H1 (cell line): Measurements from ENCODE around the gene MAML3. TPM values are rescaled to one million over a fixed set of nuclear protein-coding genes. Genes with fewer than 3 reads are reported as not detected.

Source experiments
- CTCF ChIA-PET: fragments of 300-600 bp; sonication (Branson Sonifier 250); formaldehyde crosslinking; loops from one replicate; lab custom pipeline; 2021; ENCODE audit not compliant: partially characterized antibody; lab: Charles Lee
- POLR2A ChIA-PET: fragments of 300-600 bp; sonication (Branson Sonifier 250); formaldehyde crosslinking; loops from one replicate; lab custom pipeline; 2021; ENCODE audit warnings: inconsistent platforms; ENCODE audit not compliant: partially characterized antibody; lab: Charles Lee
- DNase-seq, 2 experiments: peaks; one replicate each; pipeline versions ENCODE4 v3.0.0 to v3.0.0-alpha.2; 2010 to 2022; ENCODE audit warnings: low spot score in 2 of 2, low read depth in 1 of 2, mixed read lengths in 1 of 2
- FAIRE-seq: peaks from 2 replicates; lab custom pipeline; 2011; peaks lifted over from hg19 to GRCh38; lab: Jason Lieb, UNC
- H2AFZ ChIP-seq: 2 replicates; pipeline ENCODE4 v1.8.1; 2012; ENCODE audit warnings: low read length, inconsistent platforms
- H2AK5ac ChIP-seq: 2 replicates; pipeline ENCODE4 v1.6.1; 2013; ENCODE audit warnings: low read depth, low read length
- H2BK120ac ChIP-seq: replicated peaks from 2 replicates; pipeline ENCODE3; 2013; ENCODE audit warnings: low read depth, low read length, inconsistent platforms
- H2BK12ac ChIP-seq: 2 replicates; pipeline ENCODE4 v1.6.1; 2013; ENCODE audit warnings: low read depth, low read length
- H2BK15ac ChIP-seq: 2 replicates; pipeline ENCODE4 v1.6.1; 2013; ENCODE audit warnings: low read length
- H2BK20ac ChIP-seq: 2 replicates; pipeline ENCODE4 v1.6.1; 2013; ENCODE audit warnings: low read length
- H2BK5ac ChIP-seq: 2 replicates; pipeline ENCODE4 v1.6.1; 2013; ENCODE audit warnings: low read depth, low read length
- H3K14ac ChIP-seq: 2 replicates; pipeline ENCODE4 v1.6.1; 2013; ENCODE audit warnings: inconsistent platforms; ENCODE audit not compliant: insufficient read length
- H3K18ac ChIP-seq: 2 replicates; pipeline ENCODE4 v1.6.1; 2013; ENCODE audit warnings: low read length; ENCODE audit errors: extremely low read depth
- H3K23ac ChIP-seq: 2 replicates; pipeline ENCODE4 v1.6.1; 2013; ENCODE audit warnings: inconsistent platforms; ENCODE audit not compliant: insufficient read length
- H3K23me2 ChIP-seq: 2 replicates; pipeline ENCODE4 v1.6.1; 2013; ENCODE audit warnings: low read depth, low read length
- H3K27ac ChIP-seq: 2 replicates; pipeline ENCODE4 v1.6.1; 2011; ENCODE audit warnings: low read depth, low read length, inconsistent platforms
- H3K27me3 ChIP-seq, 4 experiments: replicated peaks in 1 of 4; 1 replicate in 1 of 4; 2 replicates in 3 of 4; pipeline versions ENCODE4 v1.6.1 to v1.8.1; 2011 to 2013; ENCODE audit warnings: low read length in 3 of 4, mild to moderate bottlenecking in 3 of 4, inconsistent platforms in 2 of 4, mixed read lengths in 2 of 4, moderate library complexity in 1 of 4; ENCODE audit not compliant: control insufficient read depth in 3 of 4, insufficient read depth in 3 of 4; ENCODE audit errors: extremely low read depth in 1 of 4
- H3K36me3 ChIP-seq, 4 experiments: 2 replicates each; pipeline versions ENCODE4 v1.6.1 to v1.8.1; 2011 to 2013; ENCODE audit warnings: mild to moderate bottlenecking in 4 of 4, low read length in 3 of 4, moderate library complexity in 2 of 4, control low read depth in 1 of 4, inconsistent platforms in 1 of 4; ENCODE audit not compliant: insufficient read depth in 4 of 4, control insufficient read depth in 2 of 4
- H3K4ac ChIP-seq: replicated peaks from 2 replicates; pipeline ENCODE3; 2013; ENCODE audit warnings: low read length, low read depth, mixed read lengths, inconsistent platforms; ENCODE audit not compliant: insufficient read length
- H3K4me1 ChIP-seq, 4 experiments: replicated peaks in 1 of 4; 1 replicate in 1 of 4; 2 replicates in 3 of 4; pipeline versions ENCODE4 v1.6.1 to v1.8.1; 2011 to 2013; ENCODE audit warnings: low read length in 3 of 4, inconsistent platforms in 2 of 4, mixed read lengths in 1 of 4; ENCODE audit not compliant: insufficient read depth in 4 of 4, control insufficient read depth in 3 of 4
- H3K4me2 ChIP-seq, 2 experiments: 2 replicates each; pipeline versions ENCODE4 v1.6.1 to v1.8.1; 2011 to 2013; ENCODE audit warnings: low read depth in 2 of 2, low read length in 2 of 2, control low read depth in 1 of 2, inconsistent platforms in 1 of 2, mild to moderate bottlenecking in 1 of 2; ENCODE audit not compliant: insufficient read depth in 1 of 2
- H3K4me3 ChIP-seq, 4 experiments: fragments of 200-600, 300-600 bp in 1 of 4; sonication (generic), shearing (Covaris generic), sonication (Bioruptor Twin) in 1 of 4; 2 replicates each; pipeline versions ENCODE4 v1.5.1 to v1.8.1; 2011 to 2016; ENCODE audit warnings: low read length in 4 of 4, low read depth in 3 of 4, control low read depth in 2 of 4, inconsistent platforms in 2 of 4, mild to moderate bottlenecking in 2 of 4, mixed read lengths in 1 of 4, moderate library complexity in 1 of 4; ENCODE audit not compliant: insufficient read depth in 2 of 4; ENCODE audit errors: extremely low read depth in 1 of 4
- H3K56ac ChIP-seq: replicated peaks from 2 replicates; pipeline ENCODE3; 2013; ENCODE audit warnings: low read depth, mild to moderate bottlenecking, mixed read lengths, low read length, inconsistent platforms; ENCODE audit not compliant: insufficient read length
- H3K79me1 ChIP-seq: 2 replicates; pipeline ENCODE4 v1.6.1; 2013; ENCODE audit warnings: low read depth, low read length, control low read depth
- H3K79me2 ChIP-seq, 2 experiments: 2 replicates each; pipeline versions ENCODE4 v1.6.1 to v1.8.1; 2012 to 2013; ENCODE audit warnings: low read length in 2 of 2, mild to moderate bottlenecking in 2 of 2, inconsistent platforms in 1 of 2; ENCODE audit not compliant: insufficient read depth in 2 of 2, control insufficient read depth in 1 of 2
- H3K9ac ChIP-seq, 4 experiments: replicated peaks in 1 of 4; 1 replicate in 1 of 4; 2 replicates in 3 of 4; pipeline versions ENCODE4 v1.6.1 to v1.8.1; 2011 to 2013; ENCODE audit warnings: low read depth in 3 of 4, low read length in 3 of 4, control low read depth in 2 of 4, mild to moderate bottlenecking in 2 of 4, moderate library complexity in 2 of 4, inconsistent platforms in 1 of 4; ENCODE audit errors: extremely low read depth in 1 of 4
- H3K9me3 ChIP-seq, 2 experiments: 2 replicates each; pipeline versions ENCODE4 v1.6.1 to v1.8.1; 2012 to 2013; ENCODE audit warnings: mild to moderate bottlenecking in 2 of 2, moderate library complexity in 2 of 2, control low read depth in 1 of 2, inconsistent platforms in 1 of 2, low read depth in 1 of 2, low read length in 1 of 2, mixed read lengths in 1 of 2; ENCODE audit not compliant: insufficient read depth in 2 of 2
- H4K20me1 ChIP-seq, 2 experiments: replicated peaks in 1 of 2; 2 replicates each; pipeline versions ENCODE3 to v1.8.1; 2011 to 2013; ENCODE audit warnings: inconsistent platforms in 2 of 2, low read length in 2 of 2, mild to moderate bottlenecking in 1 of 2; ENCODE audit not compliant: insufficient read depth in 2 of 2, control insufficient read depth in 1 of 2
- H4K5ac ChIP-seq: 2 replicates; pipeline ENCODE4 v1.6.1; 2013; ENCODE audit warnings: low read length, low read depth, mixed read lengths, inconsistent platforms; ENCODE audit not compliant: insufficient read length
- H4K8ac ChIP-seq: 2 replicates; pipeline ENCODE4 v1.8.0; 2013; ENCODE audit warnings: mild to moderate bottlenecking, moderate library complexity, low read length, inconsistent platforms; ENCODE audit not compliant: insufficient read depth; ENCODE audit errors: extremely low read depth
- H4K91ac ChIP-seq: replicated peaks from 2 replicates; pipeline ENCODE3; 2013; ENCODE audit warnings: low read length, mixed read lengths, inconsistent platforms; ENCODE audit not compliant: insufficient read length
- ASH2L ChIP-seq: fragments of 200-600, 300-600 bp; sonication (generic); IDR thresholded peaks from one replicate; pipeline ENCODE4 v1.7.1; 2017; ENCODE audit warnings: low read length
- GABPA ChIP-seq: IDR thresholded peaks from 2 replicates; pipeline ENCODE4 v1.6.1; 2011; ENCODE audit warnings: mild to moderate bottlenecking, low read length, moderate library complexity, borderline replicate concordance; ENCODE audit not compliant: insufficient read depth
- MAFK ChIP-seq: IDR thresholded peaks from 2 replicates; pipeline ENCODE4 v1.6.1; 2012; ENCODE audit warnings: low read depth, mild to moderate bottlenecking, improper control_type of control experiment, low read length
- NANOG ChIP-seq: IDR thresholded peaks from 2 replicates; pipeline ENCODE4 v1.6.1; 2011; ENCODE audit warnings: low read length, low read depth, mild to moderate bottlenecking, inconsistent platforms; ENCODE audit not compliant: insufficient read depth, poor library complexity, severe bottlenecking
- POU5F1 ChIP-seq: IDR thresholded peaks from 2 replicates; pipeline ENCODE4 v1.6.1; 2011; ENCODE audit warnings: low read depth, mild to moderate bottlenecking, low read length, moderate library complexity
- RAD21 ChIP-seq, 2 experiments: IDR thresholded peaks in 1 of 2; conservative IDR thresholded peaks in 1 of 2; 2 replicates each; pipeline ENCODE4 v1.6.1; 2011; ENCODE audit warnings: low read depth in 2 of 2, low read length in 2 of 2, improper control_type of control experiment in 1 of 2, inconsistent platforms in 1 of 2, mild to moderate bottlenecking in 1 of 2, moderate library complexity in 1 of 2
- SIN3A ChIP-seq, 2 experiments: IDR thresholded peaks in 1 of 2; conservative IDR thresholded peaks in 1 of 2; 2 replicates each; pipeline ENCODE4 v1.6.1; 2011 to 2012; ENCODE audit warnings: low read length in 2 of 2, improper control_type of control experiment in 1 of 2, low read depth in 1 of 2, mild to moderate bottlenecking in 1 of 2
- SP1 ChIP-seq: IDR thresholded peaks from 2 replicates; pipeline ENCODE4 v1.6.1; 2011; ENCODE audit warnings: low read depth, low read length
- TEAD4 ChIP-seq: IDR thresholded peaks from 2 replicates; pipeline ENCODE4 v1.6.1; 2012; ENCODE audit warnings: low read depth, low read length, inconsistent platforms, mixed read lengths
- YY1 ChIP-seq: IDR thresholded peaks from 2 replicates; pipeline ENCODE4 v1.6.1; 2011; ENCODE audit warnings: low read depth, mild to moderate bottlenecking, low read length
- WGBS, 2 experiments: shearing (Covaris generic) in 1 of 2; methylation state at CpG; one replicate each; pipeline versions ENCODE4 v1.1.6 to v1.1.7; 2013 to 2015; ENCODE audit warnings: low lambda C conversion rate in 2 of 2, mixed read lengths in 2 of 2, inconsistent platforms in 1 of 2, low coverage in 1 of 2, missing lambda C conversion rate in 1 of 2; ENCODE audit not compliant: insufficient replicate concordance in 2 of 2, insufficient coverage in 1 of 2, insufficient read length in 1 of 2; ENCODE audit errors: extremely low coverage in 1 of 2, missing lambda C conversion rate in 1 of 2; 5-methylcytosine and 5-hydroxymethylcytosine counted together
- polyA plus RNA-seq, 7 experiments: library from polyadenylated mRNA; depleted of rRNA in 3 of 7; stranded (reverse) in 5 of 7; unstranded in 2 of 7; fragments of >200 nt in 5 of 7; fragments of 200-250 nt in 2 of 7; gene quantifications; 1 replicate in 5 of 7; 2 replicates in 1 of 7; 4 replicates in 1 of 7; pipeline versions ENCODE4 v1.2.1 to v1.2.3, GENCODE V29; 2011 to 2013; ENCODE audit warnings: missing spikeins in 2 of 7, mixed read lengths in 2 of 7
- total RNA-seq: library from RNA; stranded (reverse); fragmentation: NEBNext Ultra II Directional; extraction: Animal tissue kit (Norgen Biotek cat#: 25700); gene quantifications from 2 replicates; pipeline ENCODE4 v1.2.1, GENCODE V29; 2021
- TF ChIP-seq, protein P1 (sequence below): IDR thresholded peaks from 2 replicates; pipeline ENCODE4 v1.6.1; 2012; ENCODE audit warnings: low read length, inconsistent platforms

The MAML3 gene
- total and polyA plus RNA-seq, 2 of the 8 experiments (the other 6 are each of a cell fraction or from before 2014, with no cell fraction given) = 2.1 to 5.7 TPM

- Histone ChIP-seq H3K27ac (no peak overlapping the region), H4K5ac (no peak overlapping the region), H4K20me1 (no peaks in the 10 kb centered on the region), H2BK12ac (no peak overlapping the region), H3K4me1 (peaks cover 4 to 19% (median 8%) of the 10 kb centered on the region in 4 experiments; a peak in 5 of 7 replicates), H2BK120ac (peak overlapping the region; percentile 35), H4K8ac (no peak overlapping the region), H3K23me2 (no peaks in the 10 kb centered on the region), H3K9me3 (no peaks in the 10 kb centered on the region), H2AFZ (no peak overlapping the region), H2BK20ac (peak overlapping the region; percentile 72; the same call in 1 of the 2 replicates), H3K36me3 (no peaks in the 10 kb centered on the region), H3K79me1 (no peaks in the 10 kb centered on the region), H3K9ac (no peak overlapping the region), H3K4ac (no peak overlapping the region), H2BK15ac (no peak overlapping the region), H3K4me3 (peak overlapping the region in 1 of 4 experiments; percentile 5; a peak in 1 of 8 replicates), H2AK5ac (no peak overlapping the region), H2BK5ac (peak overlapping the region; percentile 10; the same call in 1 of the 2 replicates), H4K91ac (no peak overlapping the region), H3K56ac (no peak overlapping the region), H3K23ac (no peak overlapping the region), H3K18ac (no peak overlapping the region), H3K4me2 (no peak overlapping the region), H3K14ac (no peak overlapping the region), H3K79me2 (no peaks in the 10 kb centered on the region), H3K27me3 (no peaks in the 10 kb centered on the region; a peak in 1 of 7 replicates)
- 76% methylated on average over 4 of the region's 4 CpGs; no CpG with 5 or more reads in 1 of the 2 experiments for WGBS, 2 experiments
- DNase-seq = no peak
- ChIA-PET CTCF (interaction anchor here (0.7 to 1.4 kb wide), 6 partner anchors 9 to 196 kb away, joined by 3 to 5 read pairs (median 4); no protein-coding TSS in a partner anchor), POLR2A (no interaction called here)
- no peak for FAIRE-seq
- TF ChIP-seq ASH2L (no peak), NANOG (no peak), YY1 (no peak), MAFK (no peak), SIN3A (conservative IDR thresholded peaks at IDR 0.05 in 1 of 2, IDR thresholded peaks at IDR 0.05 in 1 of 2; ENCODE audit: low read depth in 1 of 2, low read length in 2 of 2) (no peak), POU5F1 (no peak), GABPA (no peak), SP1 (no peak), TEAD4 (no peak), RAD21 (IDR thresholded peaks at IDR 0.05 in 1 of 2, conservative IDR thresholded peaks at IDR 0.05 in 1 of 2; ENCODE audit: low read depth in 2 of 2, low read length in 2 of 2) (no peak)
- TF ChIP-seq, protein P1, sequence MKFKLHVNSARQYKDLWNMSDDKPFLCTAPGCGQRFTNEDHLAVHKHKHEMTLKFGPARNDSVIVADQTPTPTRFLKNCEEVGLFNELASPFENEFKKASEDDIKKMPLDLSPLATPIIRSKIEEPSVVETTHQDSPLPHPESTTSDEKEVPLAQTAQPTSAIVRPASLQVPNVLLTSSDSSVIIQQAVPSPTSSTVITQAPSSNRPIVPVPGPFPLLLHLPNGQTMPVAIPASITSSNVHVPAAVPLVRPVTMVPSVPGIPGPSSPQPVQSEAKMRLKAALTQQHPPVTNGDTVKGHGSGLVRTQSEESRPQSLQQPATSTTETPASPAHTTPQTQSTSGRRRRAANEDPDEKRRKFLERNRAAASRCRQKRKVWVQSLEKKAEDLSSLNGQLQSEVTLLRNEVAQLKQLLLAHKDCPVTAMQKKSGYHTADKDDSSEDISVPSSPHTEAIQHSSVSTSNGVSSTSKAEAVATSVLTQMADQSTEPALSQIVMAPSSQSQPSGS = no peak
Observed at GRCh38 chr4:139852612-139853269, 301.2 kb downstream of the MAML3 start.
